Endothelial cell of umbilical vein (primary cell): ENCODE data around the gene THNSL1. TPM values are rescaled to one million over a fixed set of nuclear protein-coding genes. Genes with fewer than 3 reads are reported as not detected.

Experiments
- BruUV-seq: library from RNA; stranded (reverse); fragments of 400-500 nt; replicated peaks from 2 replicates; lab custom pipeline; 2021; lab: Mats Ljungman, UMichigan
- CTCF ChIA-PET: fragments of 300-600, 350-600 bp; sonication (Branson Sonifier 250); formaldehyde crosslinking; loops from one replicate; lab custom pipeline; 2021; ENCODE audit warnings: antibody characterized with exemption, inconsistent platforms; lab: Charles Lee
- POLR2A ChIA-PET: fragments of 300-600, 350-600 bp; sonication (Branson Sonifier 250); formaldehyde crosslinking; loops from one replicate; lab custom pipeline; 2021; ENCODE audit warnings: antibody characterized with exemption, inconsistent platforms; lab: Charles Lee
- DNase-seq: peaks from one replicate; pipeline ENCODE4 v3.0.0-alpha.2; 2011; ENCODE audit warnings: low read depth, low spot score
- FAIRE-seq: peaks from 2 replicates; lab custom pipeline; 2011; peaks lifted over from hg19 to GRCh38; lab: Jason Lieb, UNC
- H2AFZ ChIP-seq: 2 replicates; pipeline ENCODE4 v1.6.0; 2012; ENCODE audit warnings: low read depth, low read length, control low read depth, inconsistent platforms
- H3K27ac ChIP-seq: 2 replicates; pipeline ENCODE4 v1.5.1; 2011; ENCODE audit warnings: low read depth, mild to moderate bottlenecking, control low read depth, low read length, moderate library complexity; ENCODE audit not compliant: insufficient read depth
- H3K27me3 ChIP-seq, 2 experiments: 2 replicates each; pipeline versions ENCODE4 v1.6.0 to v1.6.1; 2011; ENCODE audit warnings: low read length in 2 of 2, mixed read lengths in 1 of 2; ENCODE audit not compliant: control insufficient read depth in 2 of 2, insufficient read depth in 2 of 2
- H3K36me3 ChIP-seq, 2 experiments: 2 replicates in 1 of 2; 3 replicates in 1 of 2; pipeline ENCODE4 v1.5.1; 2011; ENCODE audit warnings: low read length in 2 of 2, mild to moderate bottlenecking in 1 of 2, moderate library complexity in 1 of 2; ENCODE audit not compliant: control insufficient read depth in 2 of 2, insufficient read depth in 2 of 2; ENCODE audit errors: extremely low read depth in 1 of 2
- H3K4me1 ChIP-seq: 3 replicates; pipeline ENCODE4 v1.5.1; 2011; ENCODE audit warnings: mild to moderate bottlenecking, low read length; ENCODE audit not compliant: control insufficient read depth, insufficient read depth; ENCODE audit errors: extremely low read depth
- H3K4me2 ChIP-seq: 2 replicates; pipeline ENCODE4 v1.6.1; 2011; ENCODE audit warnings: low read length, control low read depth, mixed read lengths; ENCODE audit not compliant: insufficient read depth
- H3K4me3 ChIP-seq, 3 experiments: fragments of 200-600 bp in 1 of 3; sonication (generic), shearing (Covaris generic) in 1 of 3; replicated peaks in 1 of 3; 2 replicates each; pipeline ENCODE4 v1.5.1; 2011 to 2016; ENCODE audit warnings: control low read depth in 3 of 3, low read length in 3 of 3, mild to moderate bottlenecking in 2 of 3, inconsistent platforms in 1 of 3, low read depth in 1 of 3, moderate library complexity in 1 of 3; ENCODE audit not compliant: insufficient read depth in 1 of 3
- H3K79me2 ChIP-seq: 2 replicates; pipeline ENCODE4 v1.6.0; 2012; ENCODE audit warnings: low read length, inconsistent platforms; ENCODE audit not compliant: control insufficient read depth, insufficient read depth
- H3K9ac ChIP-seq: replicated peaks from 2 replicates; pipeline ENCODE3; 2011; ENCODE audit warnings: low read length, control low read depth; ENCODE audit not compliant: insufficient read depth; ENCODE audit errors: extremely low read depth
- H3K9me1 ChIP-seq: replicated peaks from 3 replicates; pipeline ENCODE4 v1.6.0; 2011; ENCODE audit warnings: mild to moderate bottlenecking, low read length; ENCODE audit not compliant: control insufficient read depth, insufficient read depth; ENCODE audit errors: extremely low read depth
- H3K9me3 ChIP-seq: replicated peaks from 2 replicates; pipeline ENCODE4 v1.5.1; 2012; ENCODE audit warnings: low read length, inconsistent platforms; ENCODE audit not compliant: control insufficient read depth, insufficient read depth
- H4K20me1 ChIP-seq: replicated peaks from 2 replicates; pipeline ENCODE3; 2011; ENCODE audit warnings: mild to moderate bottlenecking, low read length; ENCODE audit not compliant: control insufficient read depth, insufficient read depth; ENCODE audit errors: extremely low read depth
- EZH2 ChIP-seq: IDR thresholded peaks from 2 replicates; pipeline ENCODE4 v1.6.1; 2012; ENCODE audit warnings: borderline replicate concordance, low read depth, mild to moderate bottlenecking, moderate library complexity, low read length, inconsistent platforms; ENCODE audit not compliant: severe bottlenecking
- FOS ChIP-seq: IDR thresholded peaks from 2 replicates; pipeline ENCODE4 v1.6.1; 2011; ENCODE audit warnings: mild to moderate bottlenecking, low read length, moderate library complexity, borderline replicate concordance; ENCODE audit not compliant: insufficient read depth
- GATA2 ChIP-seq: IDR thresholded peaks from 2 replicates; pipeline ENCODE4 v1.7.0; 2011; ENCODE audit warnings: low read depth, mild to moderate bottlenecking, moderate library complexity, mixed read lengths, low read length; ENCODE audit not compliant: insufficient read length, insufficient read depth
- JUN ChIP-seq: IDR thresholded peaks from 2 replicates; pipeline ENCODE4 v1.6.1; 2011; ENCODE audit warnings: borderline replicate concordance, low read depth; ENCODE audit not compliant: insufficient read length, insufficient read depth
- MYC ChIP-seq: IDR thresholded peaks from one replicate; pipeline ENCODE4 v1.6.1; 2011; ENCODE audit warnings: mild to moderate bottlenecking, low read depth, low read length
- POLR2A ChIP-seq: IDR thresholded peaks from 2 replicates; pipeline ENCODE4 v1.6.1; 2012; ENCODE audit warnings: low read depth, mild to moderate bottlenecking, control low read depth, low read length
- POLR2AphosphoS5 ChIP-seq: IDR thresholded peaks from 2 replicates; pipeline ENCODE4 v1.6.1; 2012; ENCODE audit warnings: low read depth, mild to moderate bottlenecking, control low read depth, low read length, moderate library complexity; ENCODE audit not compliant: insufficient read depth
- dilution Hi-C: fragments of 300-500 bp; cut with MboI; formaldehyde crosslinking; loops from one replicate; pipeline ENCODE4 v1.15.0; 2019; ENCODE audit warnings: low sequenced_read_pairs; ENCODE audit not compliant: extremely low pct_ligation_motif_present
- intact Hi-C: fragments of 100-400 bp; cut with micrococcal nuclease; formaldehyde crosslinking; loops from one replicate; pipeline ENCODE4 v1.10.0; 2022
- polyA plus RNA-seq, 4 experiments: library from polyadenylated mRNA; depleted of rRNA in 3 of 4; stranded (reverse) in 3 of 4; unstranded in 1 of 4; fragments of >200 nt; gene quantifications; 2 replicates each; pipeline versions ENCODE4 v1.2.1 to v1.2.3, GENCODE V29; 2011 to 2012; ENCODE audit warnings: missing spikeins in 1 of 4
- total RNA-seq: library from RNA; stranded (reverse); gene quantifications from 2 replicates; pipeline ENCODE4 v1.2.3, GENCODE V29; 2021
- TF ChIP-seq, protein P1 (sequence below): IDR thresholded peaks from 2 replicates; pipeline ENCODE4 v1.6.1; 2011; ENCODE audit not compliant: insufficient read depth, insufficient read length
- TF ChIP-seq, protein P2 (sequence below), 2 donors: IDR thresholded peaks; 1 replicate in 1 of 2; 2 replicates in 1 of 2; pipeline ENCODE4 v1.5.1; 2011; ENCODE audit warnings: low read length in 2 of 2, mild to moderate bottlenecking in 2 of 2, moderate library complexity in 2 of 2, control low read depth in 1 of 2, inconsistent platforms in 1 of 2, low read depth in 1 of 2; ENCODE audit not compliant: insufficient read depth in 1 of 2; ENCODE audit errors: extremely low read depth in 1 of 2

The THNSL1 gene
- total and polyA plus RNA-seq, 2 donors (not counting 3 experiments of a cell fraction or from before 2014, with no cell fraction given) = 0.52 to 2.1 TPM

DNA sequence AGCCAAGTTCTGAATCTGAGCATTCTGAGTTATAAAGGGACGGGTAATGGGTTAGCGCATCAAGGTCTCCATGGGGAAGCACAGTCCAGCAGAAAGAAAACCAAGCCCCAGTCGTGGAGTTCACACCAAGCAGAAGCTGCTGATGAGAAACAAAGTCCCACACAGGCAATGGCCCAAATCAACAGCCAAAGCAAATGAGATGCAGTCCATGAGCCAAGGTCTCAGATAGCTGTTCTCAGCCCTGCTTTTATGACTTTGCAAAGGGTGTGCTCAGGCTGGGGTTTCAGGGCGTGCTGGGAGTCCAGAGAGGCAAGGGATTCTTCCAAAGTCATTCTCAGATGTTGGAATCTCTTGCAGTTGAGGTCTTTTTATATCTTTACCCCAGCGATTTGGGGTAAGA, 32.0 kb downstream of the THNSL1 start:
- TF ChIP-seq, protein P1, sequence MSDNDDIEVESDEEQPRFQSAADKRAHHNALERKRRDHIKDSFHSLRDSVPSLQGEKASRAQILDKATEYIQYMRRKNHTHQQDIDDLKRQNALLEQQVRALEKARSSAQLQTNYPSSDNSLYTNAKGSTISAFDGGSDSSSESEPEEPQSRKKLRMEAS = no peak
- TF ChIP-seq EZH2 (no peak), MYC (no peak), FOS (no peak), POLR2AphosphoS5 (no peak), JUN (no peak), GATA2 (no peak), POLR2A (no peak)
- TF ChIP-seq, protein P2, sequence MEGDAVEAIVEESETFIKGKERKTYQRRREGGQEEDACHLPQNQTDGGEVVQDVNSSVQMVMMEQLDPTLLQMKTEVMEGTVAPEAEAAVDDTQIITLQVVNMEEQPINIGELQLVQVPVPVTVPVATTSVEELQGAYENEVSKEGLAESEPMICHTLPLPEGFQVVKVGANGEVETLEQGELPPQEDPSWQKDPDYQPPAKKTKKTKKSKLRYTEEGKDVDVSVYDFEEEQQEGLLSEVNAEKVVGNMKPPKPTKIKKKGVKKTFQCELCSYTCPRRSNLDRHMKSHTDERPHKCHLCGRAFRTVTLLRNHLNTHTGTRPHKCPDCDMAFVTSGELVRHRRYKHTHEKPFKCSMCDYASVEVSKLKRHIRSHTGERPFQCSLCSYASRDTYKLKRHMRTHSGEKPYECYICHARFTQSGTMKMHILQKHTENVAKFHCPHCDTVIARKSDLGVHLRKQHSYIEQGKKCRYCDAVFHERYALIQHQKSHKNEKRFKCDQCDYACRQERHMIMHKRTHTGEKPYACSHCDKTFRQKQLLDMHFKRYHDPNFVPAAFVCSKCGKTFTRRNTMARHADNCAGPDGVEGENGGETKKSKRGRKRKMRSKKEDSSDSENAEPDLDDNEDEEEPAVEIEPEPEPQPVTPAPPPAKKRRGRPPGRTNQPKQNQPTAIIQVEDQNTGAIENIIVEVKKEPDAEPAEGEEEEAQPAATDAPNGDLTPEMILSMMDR (IDR thresholded peaks at IDR 0.05; ENCODE audit: extremely low read depth in 1 of 2, insufficient read depth in 1 of 2, low read depth in 1 of 2, low read length in 2 of 2) = no peak
- Histone ChIP-seq H3K4me1 (peaks cover 2% of the 10 kb centered on the region), H3K9me3 (no peaks in the 10 kb centered on the region), H3K4me2 (no peak overlapping the region), H3K4me3 (no peak overlapping the region), H3K9ac (no peak overlapping the region), H3K36me3 (no peaks in the 10 kb centered on the region), H3K9me1 (no peaks in the 10 kb centered on the region), H3K27ac (no peak overlapping the region), H4K20me1 (no peaks in the 10 kb centered on the region), H3K79me2 (no peaks in the 10 kb centered on the region), H3K27me3 (no peaks in the 10 kb centered on the region), H2AFZ (no peak overlapping the region)
- BruUV-seq = no TSS peak
- no peak for DNase-seq
- dilution Hi-C loops (no loop called here), intact Hi-C loops (no loop called here)
- ChIA-PET POLR2A (no interaction called here), CTCF (no interaction called here)
- no peak for FAIRE-seq
